ENCODE measurements around the gene CA10.

DNA sequence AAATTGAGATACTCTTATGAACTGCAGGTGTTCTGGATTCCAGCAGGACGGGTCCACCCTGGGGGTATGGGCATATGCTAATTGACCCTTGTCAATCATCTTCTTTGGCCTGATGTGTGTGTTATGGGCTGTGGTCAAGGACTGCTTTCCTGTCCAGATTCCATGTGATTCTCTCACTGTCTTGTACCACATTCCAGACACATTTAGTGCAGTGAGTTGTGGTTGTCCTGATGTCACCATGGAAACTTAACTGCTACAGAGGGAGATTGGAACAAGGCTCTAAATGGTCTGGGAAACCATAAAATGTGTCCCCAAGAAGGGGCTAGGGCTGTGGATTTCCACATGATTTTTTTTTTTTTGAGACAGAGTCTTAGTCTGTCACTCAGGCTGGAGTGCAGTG lies 530.7 kb downstream of the CA10 start:
- TF ChIP-seq CTCF (IDR thresholded peaks at IDR 0.05) (no peak), POLR2A (IDR thresholded peaks at IDR 0.05) (no peak)
